SK-N-SH treated with all-trans-retinoic acid at 6 μM for 48 hours (cell line): Measurements from ENCODE around the gene ANKRD11.

Source experiments
- ARNTL ChIP-seq: fragments of 450-650 bp; formaldehyde crosslinking; IDR thresholded peaks from 2 replicates; pipeline ENCODE4 v1.5.0; 2020; ENCODE audit warnings: low read depth, mild to moderate bottlenecking, moderate library complexity, borderline replicate concordance
- BACH2 ChIP-seq: fragments of 250-450 bp; sonication (Bioruptor Pico); IDR thresholded peaks from 2 replicates; pipeline ENCODE4 v1.9.0; 2021; ENCODE audit warnings: mild to moderate bottlenecking, borderline replicate concordance
- SNAI2 ChIP-seq: fragments of 250-450 bp; sonication (Bioruptor Pico); IDR thresholded peaks from 2 replicates; pipeline ENCODE4 v1.5.0; 2020; ENCODE audit warnings: mild to moderate bottlenecking, moderate library complexity
- ZNF565 ChIP-seq: fragments of 450-650 bp; formaldehyde crosslinking; conservative IDR thresholded peaks from 2 replicates; pipeline ENCODE4 v1.5.0; 2020; ENCODE audit warnings: low read depth, mild to moderate bottlenecking, moderate library complexity
- TF ChIP-seq, protein P1 (sequence below): fragments of 250-450 bp; sonication (Bioruptor Pico); IDR thresholded peaks from 2 replicates; pipeline ENCODE4 v1.5.0; 2020; ENCODE audit warnings: mild to moderate bottlenecking, moderate library complexity

DNA sequence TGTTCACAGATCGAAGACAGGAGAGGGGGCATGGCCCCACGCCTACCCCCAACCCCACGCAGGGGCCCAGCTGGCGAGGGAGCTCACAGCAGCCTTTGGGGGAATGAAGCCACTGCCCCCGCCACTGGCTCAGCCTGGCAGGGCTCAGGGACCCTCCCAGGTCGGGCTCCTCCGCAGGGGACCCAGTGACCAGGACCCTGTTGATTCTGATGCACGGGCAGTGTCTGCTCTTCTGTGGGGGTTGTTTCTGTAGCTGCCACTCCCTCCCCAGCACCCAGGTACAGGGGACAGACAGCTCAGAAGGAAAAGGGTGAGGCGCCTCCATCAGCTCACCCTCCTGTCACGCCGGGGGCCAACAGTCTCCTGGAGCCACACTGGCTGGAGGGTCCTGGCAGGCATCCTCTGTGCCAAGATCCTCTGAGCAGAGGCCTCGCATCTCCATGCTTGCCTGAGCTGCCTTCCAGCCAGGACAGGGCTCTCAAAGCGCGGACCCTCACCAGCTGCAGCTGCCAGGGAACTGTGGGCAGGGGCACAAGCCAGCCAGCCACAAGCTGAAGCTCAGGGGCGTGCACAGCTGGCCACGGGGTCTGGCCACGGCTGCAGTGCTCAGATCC, 223.7 kb downstream of the ANKRD11 start:
- TF ChIP-seq, protein P1, sequence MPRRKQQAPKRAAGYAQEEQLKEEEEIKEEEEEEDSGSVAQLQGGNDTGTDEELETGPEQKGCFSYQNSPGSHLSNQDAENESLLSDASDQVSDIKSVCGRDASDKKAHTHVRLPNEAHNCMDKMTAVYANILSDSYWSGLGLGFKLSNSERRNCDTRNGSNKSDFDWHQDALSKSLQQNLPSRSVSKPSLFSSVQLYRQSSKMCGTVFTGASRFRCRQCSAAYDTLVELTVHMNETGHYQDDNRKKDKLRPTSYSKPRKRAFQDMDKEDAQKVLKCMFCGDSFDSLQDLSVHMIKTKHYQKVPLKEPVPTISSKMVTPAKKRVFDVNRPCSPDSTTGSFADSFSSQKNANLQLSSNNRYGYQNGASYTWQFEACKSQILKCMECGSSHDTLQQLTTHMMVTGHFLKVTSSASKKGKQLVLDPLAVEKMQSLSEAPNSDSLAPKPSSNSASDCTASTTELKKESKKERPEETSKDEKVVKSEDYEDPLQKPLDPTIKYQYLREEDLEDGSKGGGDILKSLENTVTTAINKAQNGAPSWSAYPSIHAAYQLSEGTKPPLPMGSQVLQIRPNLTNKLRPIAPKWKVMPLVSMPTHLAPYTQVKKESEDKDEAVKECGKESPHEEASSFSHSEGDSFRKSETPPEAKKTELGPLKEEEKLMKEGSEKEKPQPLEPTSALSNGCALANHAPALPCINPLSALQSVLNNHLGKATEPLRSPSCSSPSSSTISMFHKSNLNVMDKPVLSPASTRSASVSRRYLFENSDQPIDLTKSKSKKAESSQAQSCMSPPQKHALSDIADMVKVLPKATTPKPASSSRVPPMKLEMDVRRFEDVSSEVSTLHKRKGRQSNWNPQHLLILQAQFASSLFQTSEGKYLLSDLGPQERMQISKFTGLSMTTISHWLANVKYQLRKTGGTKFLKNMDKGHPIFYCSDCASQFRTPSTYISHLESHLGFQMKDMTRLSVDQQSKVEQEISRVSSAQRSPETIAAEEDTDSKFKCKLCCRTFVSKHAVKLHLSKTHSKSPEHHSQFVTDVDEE = no peak
- TF ChIP-seq ARNTL (CRISPR knock-in tag) (no peak), SNAI2 (CRISPR knock-in tag) (no peak), BACH2 (CRISPR knock-in tag) (no peak), ZNF565 (CRISPR knock-in tag) (no peak)
